NCI-H1092 (cell line): ENCODE measurements around the gene GMPPA.

Experiments
- DNase-seq: peaks from one replicate; lab custom pipeline; 2025; lab: John Stamatoyannopoulos, UW

The GMPPA gene

GRCh38 chr2:219486380-219486959 lies 12.2 kb upstream of the GMPPA start:
- no peak for DNase-seq

GRCh38 chr2:219488149-219488843 lies 10.4 kb upstream of the GMPPA start:
- no peak for DNase-seq

GRCh38 chr2:219488844-219489194 lies 9.9 kb upstream of the GMPPA start:
- DNase-seq, result no peak

- no peak for DNase-seq
Measured at GRCh38 chr2:219489315-219489714, 9.4 kb upstream of the GMPPA start.

- DNase-seq, result no peak
Measured at GRCh38 chr2:219490186-219490585, 8.5 kb upstream of the GMPPA start.

GRCh38 chr2:219490600-219491130 lies 8.0 kb upstream of the GMPPA start:
- DNase-seq, result no peak

- DNase-seq, result no peak
Measured at GRCh38 chr2:219491278-219491963, 7.3 kb upstream of the GMPPA start.

- no peak for DNase-seq
Measured at GRCh38 chr2:219492575-219492974, 6.1 kb upstream of the GMPPA start.

- DNase-seq, result no peak
Measured at GRCh38 chr2:219493086-219493485, 5.6 kb upstream of the GMPPA start.

GRCh38 chr2:219494952-219495530 lies 3.6 kb upstream of the GMPPA start:
- no peak for DNase-seq

- peak; percentile 32 for DNase-seq
Measured at GRCh38 chr2:219495531-219496122, 3.1 kb upstream of the GMPPA start.

- no peak for DNase-seq
Measured at GRCh38 chr2:219496247-219496824, 2.4 kb upstream of the GMPPA start.

GRCh38 chr2:219496825-219497494 lies 1.7 kb upstream of the GMPPA start:
- DNase-seq, result no peak

- DNase-seq, result no peak
Measured at GRCh38 chr2:219497495-219498279, 1.0 kb upstream of the GMPPA start.

GRCh38 chr2:219499058-219499307 lies 292 bp downstream of the GMPPA start:
- DNase-seq, result no peak

GRCh38 chr2:219499555-219499954 lies 864 bp downstream of the GMPPA start:
- DNase-seq, result no peak

GRCh38 chr2:219500135-219500534 lies 1.4 kb downstream of the GMPPA start:
- DNase-seq, result no peak

GRCh38 chr2:219501849-219502248 lies 3.2 kb downstream of the GMPPA start:
- no peak for DNase-seq

GRCh38 chr2:219502618-219503017 lies 3.9 kb downstream of the GMPPA start:
- no peak for DNase-seq

- DNase-seq, result no peak
Measured at GRCh38 chr2:219505585-219505984, 6.9 kb downstream of the GMPPA start.
